Endothelial cell of umbilical vein (primary cell): ENCODE measurements around the gene YPEL1. TPM values are rescaled to one million over a fixed set of nuclear protein-coding genes. Genes with fewer than 3 reads are reported as not detected.

ENCODE experiments used
- BruUV-seq: library from RNA; stranded (reverse); fragments of 400-500 nt; replicated peaks from 2 replicates; lab custom pipeline; 2021; lab: Mats Ljungman, UMichigan
- CTCF ChIA-PET: fragments of 300-600, 350-600 bp; sonication (Branson Sonifier 250); formaldehyde crosslinking; loops from one replicate; lab custom pipeline; 2021; ENCODE audit warnings: antibody characterized with exemption, inconsistent platforms; lab: Charles Lee
- POLR2A ChIA-PET: fragments of 300-600, 350-600 bp; sonication (Branson Sonifier 250); formaldehyde crosslinking; loops from one replicate; lab custom pipeline; 2021; ENCODE audit warnings: antibody characterized with exemption, inconsistent platforms; lab: Charles Lee
- DNase-seq: peaks from one replicate; pipeline ENCODE4 v3.0.0-alpha.2; 2011; ENCODE audit warnings: low read depth, low spot score
- FAIRE-seq: peaks from 2 replicates; lab custom pipeline; 2011; peaks lifted over from hg19 to GRCh38; lab: Jason Lieb, UNC
- H2AFZ ChIP-seq: 2 replicates; pipeline ENCODE4 v1.6.0; 2012; ENCODE audit warnings: low read depth, low read length, control low read depth, inconsistent platforms
- H3K27ac ChIP-seq: 2 replicates; pipeline ENCODE4 v1.5.1; 2011; ENCODE audit warnings: low read depth, mild to moderate bottlenecking, control low read depth, low read length, moderate library complexity; ENCODE audit not compliant: insufficient read depth
- H3K27me3 ChIP-seq, 2 experiments: 2 replicates each; pipeline versions ENCODE4 v1.6.0 to v1.6.1; 2011; ENCODE audit warnings: low read length in 2 of 2, mixed read lengths in 1 of 2; ENCODE audit not compliant: control insufficient read depth in 2 of 2, insufficient read depth in 2 of 2
- H3K36me3 ChIP-seq, 2 experiments: 2 replicates in 1 of 2; 3 replicates in 1 of 2; pipeline ENCODE4 v1.5.1; 2011; ENCODE audit warnings: low read length in 2 of 2, mild to moderate bottlenecking in 1 of 2, moderate library complexity in 1 of 2; ENCODE audit not compliant: control insufficient read depth in 2 of 2, insufficient read depth in 2 of 2; ENCODE audit errors: extremely low read depth in 1 of 2
- H3K4me1 ChIP-seq: 3 replicates; pipeline ENCODE4 v1.5.1; 2011; ENCODE audit warnings: mild to moderate bottlenecking, low read length; ENCODE audit not compliant: control insufficient read depth, insufficient read depth; ENCODE audit errors: extremely low read depth
- H3K4me2 ChIP-seq: 2 replicates; pipeline ENCODE4 v1.6.1; 2011; ENCODE audit warnings: low read length, control low read depth, mixed read lengths; ENCODE audit not compliant: insufficient read depth
- H3K4me3 ChIP-seq, 3 experiments: fragments of 200-600 bp in 1 of 3; sonication (generic), shearing (Covaris generic) in 1 of 3; replicated peaks in 1 of 3; 2 replicates each; pipeline ENCODE4 v1.5.1; 2011 to 2016; ENCODE audit warnings: control low read depth in 3 of 3, low read length in 3 of 3, mild to moderate bottlenecking in 2 of 3, inconsistent platforms in 1 of 3, low read depth in 1 of 3, moderate library complexity in 1 of 3; ENCODE audit not compliant: insufficient read depth in 1 of 3
- H3K79me2 ChIP-seq: 2 replicates; pipeline ENCODE4 v1.6.0; 2012; ENCODE audit warnings: low read length, inconsistent platforms; ENCODE audit not compliant: control insufficient read depth, insufficient read depth
- H3K9ac ChIP-seq: replicated peaks from 2 replicates; pipeline ENCODE3; 2011; ENCODE audit warnings: low read length, control low read depth; ENCODE audit not compliant: insufficient read depth; ENCODE audit errors: extremely low read depth
- H3K9me1 ChIP-seq: replicated peaks from 3 replicates; pipeline ENCODE4 v1.6.0; 2011; ENCODE audit warnings: mild to moderate bottlenecking, low read length; ENCODE audit not compliant: control insufficient read depth, insufficient read depth; ENCODE audit errors: extremely low read depth
- H3K9me3 ChIP-seq: replicated peaks from 2 replicates; pipeline ENCODE4 v1.5.1; 2012; ENCODE audit warnings: low read length, inconsistent platforms; ENCODE audit not compliant: control insufficient read depth, insufficient read depth
- H4K20me1 ChIP-seq: replicated peaks from 2 replicates; pipeline ENCODE3; 2011; ENCODE audit warnings: mild to moderate bottlenecking, low read length; ENCODE audit not compliant: control insufficient read depth, insufficient read depth; ENCODE audit errors: extremely low read depth
- CTCF ChIP-seq, 2 donors: IDR thresholded peaks; 1 replicate in 1 of 2; 2 replicates in 1 of 2; pipeline ENCODE4 v1.5.1; 2011; ENCODE audit warnings: low read length in 2 of 2, mild to moderate bottlenecking in 2 of 2, moderate library complexity in 2 of 2, control low read depth in 1 of 2, inconsistent platforms in 1 of 2, low read depth in 1 of 2; ENCODE audit not compliant: insufficient read depth in 1 of 2; ENCODE audit errors: extremely low read depth in 1 of 2
- EZH2 ChIP-seq: IDR thresholded peaks from 2 replicates; pipeline ENCODE4 v1.6.1; 2012; ENCODE audit warnings: borderline replicate concordance, low read depth, mild to moderate bottlenecking, moderate library complexity, low read length, inconsistent platforms; ENCODE audit not compliant: severe bottlenecking
- FOS ChIP-seq: IDR thresholded peaks from 2 replicates; pipeline ENCODE4 v1.6.1; 2011; ENCODE audit warnings: mild to moderate bottlenecking, low read length, moderate library complexity, borderline replicate concordance; ENCODE audit not compliant: insufficient read depth
- GATA2 ChIP-seq: IDR thresholded peaks from 2 replicates; pipeline ENCODE4 v1.7.0; 2011; ENCODE audit warnings: low read depth, mild to moderate bottlenecking, moderate library complexity, mixed read lengths, low read length; ENCODE audit not compliant: insufficient read length, insufficient read depth
- JUN ChIP-seq: IDR thresholded peaks from 2 replicates; pipeline ENCODE4 v1.6.1; 2011; ENCODE audit warnings: borderline replicate concordance, low read depth; ENCODE audit not compliant: insufficient read length, insufficient read depth
- MAX ChIP-seq: IDR thresholded peaks from 2 replicates; pipeline ENCODE4 v1.6.1; 2011; ENCODE audit not compliant: insufficient read depth, insufficient read length
- MYC ChIP-seq: IDR thresholded peaks from one replicate; pipeline ENCODE4 v1.6.1; 2011; ENCODE audit warnings: mild to moderate bottlenecking, low read depth, low read length
- POLR2A ChIP-seq: IDR thresholded peaks from 2 replicates; pipeline ENCODE4 v1.6.1; 2012; ENCODE audit warnings: low read depth, mild to moderate bottlenecking, control low read depth, low read length
- POLR2AphosphoS5 ChIP-seq: IDR thresholded peaks from 2 replicates; pipeline ENCODE4 v1.6.1; 2012; ENCODE audit warnings: low read depth, mild to moderate bottlenecking, control low read depth, low read length, moderate library complexity; ENCODE audit not compliant: insufficient read depth
- dilution Hi-C: fragments of 300-500 bp; cut with MboI; formaldehyde crosslinking; loops from one replicate; pipeline ENCODE4 v1.15.0; 2019; ENCODE audit warnings: low sequenced_read_pairs; ENCODE audit not compliant: extremely low pct_ligation_motif_present
- intact Hi-C: fragments of 100-400 bp; cut with micrococcal nuclease; formaldehyde crosslinking; loops from one replicate; pipeline ENCODE4 v1.10.0; 2022
- polyA plus RNA-seq, 4 experiments: library from polyadenylated mRNA; depleted of rRNA in 3 of 4; stranded (reverse) in 3 of 4; unstranded in 1 of 4; fragments of >200 nt; gene quantifications; 2 replicates each; pipeline versions ENCODE4 v1.2.1 to v1.2.3, GENCODE V29; 2011 to 2012; ENCODE audit warnings: missing spikeins in 1 of 4
- total RNA-seq: library from RNA; stranded (reverse); gene quantifications from 2 replicates; pipeline ENCODE4 v1.2.3, GENCODE V29; 2021

YPEL1 gene
- total and polyA plus RNA-seq, 2 donors (not counting 3 experiments of a cell fraction or from before 2014, with no cell fraction given) = 3.7 to 6.2 TPM

- FAIRE-seq = no peak
- intact Hi-C loops = loop anchor here (5.0 kb wide), 1 partner anchor 48 kb away; no protein-coding TSS in a partner anchor
- Histone ChIP-seq H3K36me3 (peaks cover 8 to 25% of the 10 kb centered on the region in 2 experiments), H3K27ac (no peak overlapping the region), H3K4me1 (peaks cover 21% of the 10 kb centered on the region), H3K27me3 (no peaks in the 10 kb centered on the region), H3K9me3 (no peaks in the 10 kb centered on the region), H2AFZ (no peak overlapping the region), H3K79me2 (no peaks in the 10 kb centered on the region), H3K4me3 (no peak overlapping the region), H3K4me2 (no peak overlapping the region), H3K9me1 (no peaks in the 10 kb centered on the region), H4K20me1 (no peaks in the 10 kb centered on the region), H3K9ac (no peak overlapping the region)
- no peak for DNase-seq
- no TSS peak for BruUV-seq
- TF ChIP-seq EZH2 (no peak), CTCF (IDR thresholded peaks at IDR 0.05; ENCODE audit: extremely low read depth in 1 of 2, insufficient read depth in 1 of 2, low read depth in 1 of 2, low read length in 2 of 2) (no peak), GATA2 (no peak), POLR2A (no peak), POLR2AphosphoS5 (no peak), FOS (no peak), MAX (no peak), MYC (no peak), JUN (no peak)
- POLR2A ChIA-PET = no interaction called here
- dilution Hi-C loops = no loop called here
- CTCF ChIA-PET = interaction anchor here (1.0 to 1.2 kb wide), 2 partner anchors 19 to 178 kb away, joined by 3 to 4 read pairs; no protein-coding TSS in a partner anchor
Measured at GRCh38 chr22:21759646-21760376, 24.2 kb upstream of the YPEL1 start.
